Gastroesophageal sphincter (tissue), 3 donors: ENCODE results near the gene ACVR2B.

Experiments
- CTCF ChIP-seq, 4 experiments: fragments of 200-600 bp in 2 of 4; fragments of 450-650 bp in 2 of 4; sonication (generic) in 1 of 4; IDR thresholded peaks; one replicate each; pipeline ENCODE4 v1.5.1; 2017 to 2019; ENCODE audit warnings: antibody characterized with exemption in 4 of 4, mild to moderate bottlenecking in 2 of 4, moderate library complexity in 2 of 4
- POLR2AphosphoS5 ChIP-seq: sonication (generic); formaldehyde crosslinking; IDR thresholded peaks from one replicate; pipeline ENCODE4 v1.6.1; 2017; ENCODE audit warnings: antibody characterized with exemption

- TF ChIP-seq CTCF (IDR thresholded peaks at IDR 0.05) (no peak), POLR2AphosphoS5 (no peak)
Observed at GRCh38 chr3:38450853-38451252, 2.8 kb upstream of the ACVR2B start.
